Measurements from ENCODE around the gene SKAP1. TPM values are rescaled to one million over a fixed set of nuclear protein-coding genes. Genes with fewer than 3 reads are reported as not detected.

SKAP1 gene
- total RNA-seq, 1 donor from 2014 or later: 51.9 TPM

GRCh38 chr17:48314716-48315115, 115.3 kb downstream of the SKAP1 start:
- Mint-ChIP-seq H3K9me3 (no peaks in the 10 kb centered on the region), H3K4me1 (ENCODE audit: low read depth) (peaks cover 7% of the 10 kb centered on the region), H3K27ac (no peak overlapping the region), H3K36me3 (ENCODE audit: low read depth) (peaks cover 11% of the 10 kb centered on the region), H3K4me3 (no peak overlapping the region), H3K27me3 (ENCODE audit: insufficient read depth) (no peaks in the 10 kb centered on the region)
- DNase-seq (ENCODE audit: low spot score): no peak
- intact Hi-C loops (cut with micrococcal nuclease): no loop called here

GRCh38 chr17:48313096-48313755, 116.8 kb downstream of the SKAP1 start:
- Mint-ChIP-seq H3K36me3 (ENCODE audit: low read depth) (peaks cover 11% of the 10 kb centered on the region), H3K4me3 (no peak overlapping the region), H3K4me1 (ENCODE audit: low read depth) (peaks cover 7% of the 10 kb centered on the region), H3K27me3 (ENCODE audit: insufficient read depth) (no peaks in the 10 kb centered on the region), H3K27ac (no peak overlapping the region), H3K9me3 (no peaks in the 10 kb centered on the region)
- no peak for DNase-seq (ENCODE audit: low spot score)
- intact Hi-C loops (cut with micrococcal nuclease): no loop called here

- no peak overlapping the region for H3K4me3 Mint-ChIP-seq
- H3K27me3 Mint-ChIP-seq (ENCODE audit: insufficient read depth): no peaks in the 10 kb centered on the region
- no peak overlapping the region for H3K27ac Mint-ChIP-seq
- H3K9me3 Mint-ChIP-seq: no peaks in the 10 kb centered on the region
- peaks cover 14% of the 10 kb centered on the region for H3K36me3 Mint-ChIP-seq (ENCODE audit: low read depth)
- intact Hi-C loops (cut with micrococcal nuclease): no loop called here
- no peak for DNase-seq (ENCODE audit: low spot score)
- peaks cover 7% of the 10 kb centered on the region for H3K4me1 Mint-ChIP-seq (ENCODE audit: low read depth)
Measured at GRCh38 chr17:48311324-48311723, 118.7 kb downstream of the SKAP1 start.

- DNase-seq (ENCODE audit: low spot score): no peak
- Mint-ChIP-seq H3K27ac (no peak overlapping the region), H3K9me3 (no peaks in the 10 kb centered on the region), H3K36me3 (ENCODE audit: low read depth) (peaks cover 9% of the 10 kb centered on the region), H3K27me3 (ENCODE audit: insufficient read depth) (no peaks in the 10 kb centered on the region), H3K4me1 (ENCODE audit: low read depth) (peaks cover 6% of the 10 kb centered on the region), H3K4me3 (no peak overlapping the region)
- intact Hi-C loops (cut with micrococcal nuclease): no loop called here
Measured at GRCh38 chr17:48310748-48311213, 119.2 kb downstream of the SKAP1 start.

- Mint-ChIP-seq H3K36me3 (ENCODE audit: low read depth) (peaks cover 12% of the 10 kb centered on the region), H3K9me3 (no peaks in the 10 kb centered on the region)
Measured at GRCh38 chr17:48308581-48308980, 121.4 kb downstream of the SKAP1 start.

GRCh38 chr17:48307814-48308411, 122.1 kb downstream of the SKAP1 start:
- intact Hi-C loops (cut with micrococcal nuclease): loop anchor here (2.0 kb wide), 1 partner anchor 285 kb away; the partner anchor contains the start of gene HOXB5
- no peak overlapping the region for H3K4me3 Mint-ChIP-seq

More at GRCh38 chr17:48308581-48308980, 121.4 kb downstream of the SKAP1 start:
- no peak for DNase-seq (ENCODE audit: low spot score)
- Mint-ChIP-seq H3K4me3 (no peak overlapping the region), H3K27ac (no peak overlapping the region), H3K27me3 (ENCODE audit: insufficient read depth) (no peaks in the 10 kb centered on the region), H3K4me1 (ENCODE audit: low read depth) (peaks cover 6% of the 10 kb centered on the region)
- intact Hi-C loops (cut with micrococcal nuclease): no loop called here

GRCh38 chr17:48307255-48307654, 122.8 kb downstream of the SKAP1 start:
- Mint-ChIP-seq H3K4me3 (no peak overlapping the region), H3K9me3 (no peaks in the 10 kb centered on the region), H3K4me1 (ENCODE audit: low read depth) (peaks cover 6% of the 10 kb centered on the region), H3K36me3 (ENCODE audit: low read depth) (peaks cover 9% of the 10 kb centered on the region), H3K27me3 (ENCODE audit: insufficient read depth) (no peaks in the 10 kb centered on the region), H3K27ac (no peak overlapping the region)
- no peak for DNase-seq (ENCODE audit: low spot score)
- intact Hi-C loops (cut with micrococcal nuclease): loop anchor here (2.0 kb wide), 1 partner anchor 286 kb away; the partner anchor contains the start of gene HOXB5

More at GRCh38 chr17:48307814-48308411, 122.1 kb downstream of the SKAP1 start:
- Mint-ChIP-seq H3K27ac (no peak overlapping the region), H3K9me3 (no peaks in the 10 kb centered on the region), H3K4me1 (ENCODE audit: low read depth) (peaks cover 6% of the 10 kb centered on the region), H3K27me3 (ENCODE audit: insufficient read depth) (no peaks in the 10 kb centered on the region), H3K36me3 (ENCODE audit: low read depth) (peaks cover 9% of the 10 kb centered on the region)
- DNase-seq (ENCODE audit: low spot score): no peak

- H3K27ac Mint-ChIP-seq: no peak overlapping the region
- intact Hi-C loops (cut with micrococcal nuclease): no loop called here
- no peaks in the 10 kb centered on the region for H3K9me3 Mint-ChIP-seq
- peaks cover 12% of the 10 kb centered on the region for H3K36me3 Mint-ChIP-seq (ENCODE audit: low read depth)
- H3K4me3 Mint-ChIP-seq: no peak overlapping the region
- DNase-seq (ENCODE audit: low spot score): no peak
- H3K27me3 Mint-ChIP-seq (ENCODE audit: insufficient read depth): no peaks in the 10 kb centered on the region
- peaks cover 38% of the 10 kb centered on the region for H3K4me1 Mint-ChIP-seq (ENCODE audit: low read depth)
Measured at GRCh38 chr17:48301002-48301401, 129.0 kb downstream of the SKAP1 start.

GRCh38 chr17:48299760-48300159, 130.3 kb downstream of the SKAP1 start:
- H3K4me3 Mint-ChIP-seq: no peak overlapping the region
- no peak for DNase-seq (ENCODE audit: low spot score)
- H3K27ac Mint-ChIP-seq: peak overlapping the region; percentile 32
- intact Hi-C loops (cut with micrococcal nuclease): loop anchor here (5.0 kb wide), 1 partner anchor 37 kb away; no protein-coding TSS in a partner anchor
- H3K27me3 Mint-ChIP-seq (ENCODE audit: insufficient read depth): no peaks in the 10 kb centered on the region
- H3K9me3 Mint-ChIP-seq: no peaks in the 10 kb centered on the region
- H3K4me1 Mint-ChIP-seq (ENCODE audit: low read depth): peaks cover 50% of the 10 kb centered on the region
- H3K36me3 Mint-ChIP-seq (ENCODE audit: low read depth): peaks cover 9% of the 10 kb centered on the region

- Mint-ChIP-seq H3K4me1 (ENCODE audit: low read depth) (peaks cover 64% of the 10 kb centered on the region), H3K4me3 (no peak overlapping the region), H3K27me3 (ENCODE audit: insufficient read depth) (no peaks in the 10 kb centered on the region), H3K27ac (peak overlapping the region; percentile 59), H3K36me3 (ENCODE audit: low read depth) (peaks cover 9% of the 10 kb centered on the region), H3K9me3 (no peaks in the 10 kb centered on the region)
- no peak for DNase-seq (ENCODE audit: low spot score)
- intact Hi-C loops (cut with micrococcal nuclease): loop anchor here (5.0 kb wide), 1 partner anchor 36 kb away; no protein-coding TSS in a partner anchor
Measured at GRCh38 chr17:48297825-48298224, 132.2 kb downstream of the SKAP1 start.

- no peaks in the 10 kb centered on the region for H3K9me3 Mint-ChIP-seq
- no peak for DNase-seq (ENCODE audit: low spot score)
- no peak overlapping the region for H3K27ac Mint-ChIP-seq
- no peaks in the 10 kb centered on the region for H3K27me3 Mint-ChIP-seq (ENCODE audit: insufficient read depth)
- intact Hi-C loops (cut with micrococcal nuclease): loop anchor here (5.0 kb wide), 1 partner anchor 34 kb away; no protein-coding TSS in a partner anchor
- H3K4me1 Mint-ChIP-seq (ENCODE audit: low read depth): peaks cover 70% of the 10 kb centered on the region
- peaks cover 9% of the 10 kb centered on the region for H3K36me3 Mint-ChIP-seq (ENCODE audit: low read depth)
- H3K4me3 Mint-ChIP-seq: no peak overlapping the region
Measured at GRCh38 chr17:48296453-48296852, 133.6 kb downstream of the SKAP1 start.

GRCh38 chr17:48295362-48296288, 134.4 kb downstream of the SKAP1 start:
- intact Hi-C loops (cut with micrococcal nuclease): loop anchor here (1.0 to 5.0 kb wide), 2 partner anchors 33 to 38 kb away; no protein-coding TSS in a partner anchor
- no peak for DNase-seq (ENCODE audit: low spot score)
- Mint-ChIP-seq H3K4me1 (ENCODE audit: low read depth) (peaks cover 64% of the 10 kb centered on the region), H3K36me3 (ENCODE audit: low read depth) (peaks cover 8% of the 10 kb centered on the region), H3K9me3 (no peaks in the 10 kb centered on the region), H3K4me3 (peak overlapping the region; percentile 78), H3K27ac (peak overlapping the region; percentile 92), H3K27me3 (ENCODE audit: insufficient read depth) (no peaks in the 10 kb centered on the region)
